ENCODE data around the gene CCDC102B. TPM values are rescaled to one million over a fixed set of nuclear protein-coding genes. Genes with fewer than 3 reads are reported as not detected.

Gene CCDC102B
- total and polyA plus RNA-seq, 2 of the 8 experiments (the other 6 are each of a cell fraction or from before 2014, with no cell fraction given) = 0.80 to 1.1 TPM

GRCh38 chr18:69085951-69086350 lies 288.1 kb downstream of the CCDC102B start:
- Histone ChIP-seq H3K9ac (replicated peaks in 1 of 4; ENCODE audit: extremely low read depth in 1 of 4, low read depth in 3 of 4, low read length in 3 of 4) (no peak overlapping the region), H3K27me3 (replicated peaks in 1 of 4; ENCODE audit: control insufficient read depth in 3 of 4, extremely low read depth in 1 of 4, insufficient read depth in 3 of 4, low read length in 3 of 4) (no peaks in the 10 kb centered on the region), H4K5ac (ENCODE audit: insufficient read length, low read depth, low read length) (no peak overlapping the region), H3K36me3 (ENCODE audit: control insufficient read depth in 2 of 4, insufficient read depth in 4 of 4, low read length in 3 of 4) (no peaks in the 10 kb centered on the region; a peak in 1 of 8 replicates), H3K79me1 (ENCODE audit: low read depth, low read length) (no peaks in the 10 kb centered on the region), H3K4ac (replicated peaks; ENCODE audit: insufficient read length, low read depth, low read length) (no peak overlapping the region), H2AK5ac (ENCODE audit: low read depth, low read length) (no peak overlapping the region), H2AFZ (ENCODE audit: low read length) (no peak overlapping the region), H2BK120ac (replicated peaks; ENCODE audit: low read depth, low read length) (no peak overlapping the region), H2BK5ac (ENCODE audit: low read depth, low read length) (no peak overlapping the region), H2BK12ac (ENCODE audit: low read depth, low read length) (no peak overlapping the region), H3K23ac (ENCODE audit: insufficient read length) (no peak overlapping the region), H2BK20ac (ENCODE audit: low read length) (no peak overlapping the region), H3K4me3 (ENCODE audit: extremely low read depth in 1 of 4, insufficient read depth in 2 of 4, low read depth in 3 of 4, low read length in 4 of 4) (no peak overlapping the region), H3K4me1 (replicated peaks in 1 of 4; ENCODE audit: control insufficient read depth in 3 of 4, insufficient read depth in 4 of 4, low read length in 3 of 4) (no peaks in the 10 kb centered on the region), H2BK15ac (ENCODE audit: low read length) (no peak overlapping the region), H4K91ac (replicated peaks; ENCODE audit: insufficient read length, low read length) (no peak overlapping the region), H4K8ac (ENCODE audit: extremely low read depth, insufficient read depth, low read length) (no peak overlapping the region), H4K20me1 (replicated peaks in 1 of 2; ENCODE audit: control insufficient read depth in 1 of 2, insufficient read depth in 2 of 2, low read length in 2 of 2) (no peaks in the 10 kb centered on the region), H3K4me2 (ENCODE audit: insufficient read depth in 1 of 2, low read depth in 2 of 2, low read length in 2 of 2) (no peak overlapping the region), H3K14ac (ENCODE audit: insufficient read length) (no peak overlapping the region), H3K18ac (ENCODE audit: extremely low read depth, low read length) (no peak overlapping the region), H3K56ac (replicated peaks; ENCODE audit: insufficient read length, low read depth, low read length) (no peak overlapping the region), H3K79me2 (ENCODE audit: control insufficient read depth in 1 of 2, insufficient read depth in 2 of 2, low read length in 2 of 2) (no peaks in the 10 kb centered on the region), H3K23me2 (ENCODE audit: low read depth, low read length) (no peaks in the 10 kb centered on the region), H3K9me3 (ENCODE audit: insufficient read depth in 2 of 2, low read depth in 1 of 2, low read length in 1 of 2) (no peaks in the 10 kb centered on the region), H3K27ac (ENCODE audit: low read depth, low read length) (no peak overlapping the region)
- POLR2A ChIA-PET (ENCODE audit: partially characterized antibody) = no interaction called here
- DNase-seq (ENCODE audit: low read depth in 1 of 2, low spot score in 2 of 2) (no peak), FAIRE-seq (no peak)
- WGBS, 2 experiments (ENCODE audit: extremely low coverage in 1 of 2, insufficient coverage in 1 of 2, insufficient read length in 1 of 2, insufficient replicate concordance in 2 of 2, low coverage in 1 of 2, low lambda C conversion rate in 2 of 2, missing lambda C conversion rate in 1 of 2) = 93% methylated on average over 5 of the region's 5 CpGs; no CpG with 5 or more reads in 1 of the 2 experiments
- TF ChIP-seq CTCF (IDR thresholded peaks at IDR 0.05; ENCODE audit: control extremely low read depth in 1 of 3, insufficient read depth in 1 of 3, low read depth in 1 of 3, low read length in 3 of 3) (no peak), CBX5 (IDR thresholded peaks at IDR 0.05; ENCODE audit: low read depth, low read length) (no peak), ASH2L (IDR thresholded peaks at IDR 0.05; ENCODE audit: low read length) (no peak), YY1 (IDR thresholded peaks at IDR 0.05; ENCODE audit: low read depth, low read length) (no peak), KDM4A (IDR thresholded peaks at IDR 0.05; ENCODE audit: low read depth, low read length, severe bottlenecking) (no peak)
- CTCF ChIA-PET (ENCODE audit: partially characterized antibody) = no interaction called here
